Liver (tissue), 9 donors: ENCODE measurements around the gene ELAVL1. TPM values are rescaled to one million over a fixed set of nuclear protein-coding genes. Genes with fewer than 3 reads are reported as not detected.

Source experiments
- DNase-seq: peaks from one replicate; pipeline ENCODE4 v3.0.0-alpha.2; 2017; ENCODE audit warnings: low spot score
- H3K27ac ChIP-seq, 2 donors: one replicate each; pipeline ENCODE4 v1.7.0; 2013; ENCODE audit warnings: inconsistent platforms in 2 of 2, low read length in 2 of 2, control low read depth in 1 of 2, low read depth in 1 of 2, mild to moderate bottlenecking in 1 of 2
- H3K27me3 ChIP-seq, 4 donors: one replicate each; pipeline versions ENCODE4 v1.6.1 to v1.7.0; 2013; ENCODE audit warnings: low read length in 3 of 4, inconsistent platforms in 1 of 4, mild to moderate bottlenecking in 1 of 4, moderate library complexity in 1 of 4; ENCODE audit not compliant: control insufficient read depth in 4 of 4, insufficient read depth in 4 of 4
- H3K36me3 ChIP-seq, 4 donors: one replicate each; pipeline versions ENCODE4 v1.6.1 to v1.7.0; 2013; ENCODE audit warnings: low read length in 3 of 4, mild to moderate bottlenecking in 3 of 4, low read depth in 1 of 4, moderate library complexity in 1 of 4; ENCODE audit not compliant: control insufficient read depth in 4 of 4, insufficient read depth in 3 of 4
- H3K4me1 ChIP-seq, 4 donors: one replicate each; pipeline versions ENCODE4 v1.6.1 to v1.7.0; 2013; ENCODE audit warnings: low read length in 3 of 4, mild to moderate bottlenecking in 3 of 4, moderate library complexity in 1 of 4; ENCODE audit not compliant: control insufficient read depth in 4 of 4, insufficient read depth in 4 of 4
- H3K4me3 ChIP-seq, 3 donors: one replicate each; pipeline versions ENCODE4 v1.6.1 to v1.7.0; 2013; ENCODE audit warnings: low read length in 3 of 3, control low read depth in 1 of 3, low read depth in 1 of 3, mild to moderate bottlenecking in 1 of 3
- H3K9ac ChIP-seq, 2 donors: one replicate each; pipeline ENCODE4 v1.7.0; 2013; ENCODE audit warnings: low read length in 2 of 2, mild to moderate bottlenecking in 2 of 2, moderate library complexity in 2 of 2, control low read depth in 1 of 2, low read depth in 1 of 2
- H3K9me3 ChIP-seq, 4 donors: one replicate each; pipeline versions ENCODE4 v1.6.1 to v1.7.0; 2013; ENCODE audit warnings: low read length in 3 of 4; ENCODE audit not compliant: control insufficient read depth in 4 of 4
- CTCF ChIP-seq: fragments of 150-350 bp; IDR thresholded peaks from 2 replicates; pipeline ENCODE4 v1.5.1; 2017; ENCODE audit warnings: improper control_type of control experiment, low read depth, low read length; ENCODE audit not compliant: missing input control
- EGR1 ChIP-seq, 2 donors: IDR thresholded peaks; 2 replicates each; pipeline ENCODE4 v1.6.1; 2016 to 2018; ENCODE audit warnings: antibody characterized with exemption in 2 of 2, low read depth in 2 of 2
- FOXA2 ChIP-seq: IDR thresholded peaks from 2 replicates; pipeline ENCODE4 v1.6.1; 2016; ENCODE audit warnings: antibody characterized with exemption
- GABPA ChIP-seq, 2 donors: IDR thresholded peaks in 1 of 2; conservative IDR thresholded peaks in 1 of 2; 2 replicates each; pipeline ENCODE4 v1.6.1; 2016; ENCODE audit warnings: antibody characterized with exemption in 2 of 2, mild to moderate bottlenecking in 1 of 2, moderate library complexity in 1 of 2
- HNF4A ChIP-seq, 2 donors: conservative IDR thresholded peaks; 2 replicates each; pipeline ENCODE4 v1.6.1; 2016; ENCODE audit warnings: antibody characterized with exemption in 2 of 2, mild to moderate bottlenecking in 2 of 2
- HNF4G ChIP-seq: IDR thresholded peaks from 2 replicates; pipeline ENCODE4 v1.6.1; 2016; ENCODE audit warnings: antibody characterized with exemption
- JUND ChIP-seq, 2 donors: IDR thresholded peaks; 2 replicates each; pipeline ENCODE4 v1.6.1; 2016; ENCODE audit warnings: antibody characterized with exemption in 2 of 2
- NR2F2 ChIP-seq: IDR thresholded peaks from 2 replicates; pipeline ENCODE4 v1.6.1; 2016; ENCODE audit warnings: antibody characterized with exemption
- RAD21 ChIP-seq, 2 donors: IDR thresholded peaks; 2 replicates each; pipeline ENCODE4 v1.6.1; 2016; ENCODE audit warnings: antibody characterized with exemption in 2 of 2, mild to moderate bottlenecking in 2 of 2
- RXRA ChIP-seq, 2 donors: IDR thresholded peaks; 2 replicates each; pipeline ENCODE4 v1.6.1; 2017 to 2018; ENCODE audit warnings: antibody characterized with exemption in 2 of 2, mild to moderate bottlenecking in 1 of 2
- YY1 ChIP-seq: IDR thresholded peaks from 2 replicates; pipeline ENCODE4 v1.6.1; 2016; ENCODE audit warnings: antibody characterized with exemption, mild to moderate bottlenecking
- WGBS: extraction: QIAGEN DNeasy Blood & Tissue Kit; methylation state at CpG from one replicate; pipeline ENCODE4 v1.1.7; 2013; 5-methylcytosine and 5-hydroxymethylcytosine counted together
- polyA plus RNA-seq, 2 donors: library from polyadenylated mRNA; stranded (reverse) in 1 of 2; unstranded in 1 of 2; fragments of 200-250 nt in 1 of 2; fragments of >200 nt in 1 of 2; fragmentation: Nextera tagmentation in 1 of 2; extraction: Ambion mirVana in 1 of 2; gene quantifications; one replicate each; pipeline versions ENCODE4 v1.2.1 to v1.2.3, GENCODE V29; 2013 to 2015
- total RNA-seq, 2 donors: library from RNA; depleted of rRNA; stranded (reverse); fragments of >200 nt; gene quantifications; one replicate each; pipeline ENCODE4 v1.2.3, GENCODE V29; 2014
- TF ChIP-seq, protein P1 (sequence below): IDR thresholded peaks from 2 replicates; pipeline ENCODE4 v1.6.1; 2016; ENCODE audit warnings: antibody characterized with exemption
- TF ChIP-seq, protein P2 (sequence below): IDR thresholded peaks from 2 replicates; pipeline ENCODE4 v1.6.1; 2016; ENCODE audit warnings: antibody characterized with exemption
- TF ChIP-seq, protein P3 (sequence below): IDR thresholded peaks from 2 replicates; pipeline ENCODE4 v1.6.1; 2016; ENCODE audit warnings: antibody characterized with exemption, mild to moderate bottlenecking
- donor health status: healthy.
- donor health status: healthy.
- donor health status: healthy.
- donor health status: healthy.
- donor health status: healthy.

Gene ELAVL1
- total and polyA plus RNA-seq, 4 donors: 14.4 to 33.7 (median 19.1) TPM

DNA sequence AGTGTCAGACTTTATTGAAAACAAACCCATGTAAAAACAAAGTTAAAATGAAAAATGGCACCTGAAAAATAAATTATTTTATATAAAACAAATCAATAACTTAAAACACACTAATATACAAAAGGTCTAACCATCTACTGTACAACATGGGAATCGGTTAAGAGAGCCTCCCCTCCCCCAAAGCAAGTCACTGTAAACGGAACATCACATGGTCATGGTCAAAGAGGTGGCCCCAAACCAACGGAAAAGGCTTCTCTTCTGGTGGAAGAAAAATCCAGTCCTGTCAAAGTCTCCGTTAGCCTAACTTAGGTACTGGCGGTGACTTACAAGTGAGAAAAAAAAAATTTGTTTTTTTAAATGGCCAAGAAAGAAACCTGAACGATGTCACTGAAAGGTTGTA lies 46.2 kb downstream of the ELAVL1 start:
- no peaks in the 10 kb centered on the region for H3K27me3 ChIP-seq
- H3K4me3 ChIP-seq: no peak overlapping the region
- no peaks in the 10 kb centered on the region for H3K9me3 ChIP-seq
- peaks cover 3 to 13% (median 7%) of the 10 kb centered on the region in 4 donors for H3K36me3 ChIP-seq
- no peak for DNase-seq
- peaks cover 3 to 25% (median 18%) of the 10 kb centered on the region in 4 donors for H3K4me1 ChIP-seq
- H3K27ac ChIP-seq: no peak overlapping the region
- no peak overlapping the region for H3K9ac ChIP-seq
- TF ChIP-seq RAD21 (IDR thresholded peaks at IDR 0.05) (no peak), RXRA (IDR thresholded peaks at IDR 0.05) (no peak), NR2F2 (no peak), EGR1 (IDR thresholded peaks at IDR 0.05; ENCODE audit: low read depth in 2 of 2) (no peak)
- TF ChIP-seq, protein P1, sequence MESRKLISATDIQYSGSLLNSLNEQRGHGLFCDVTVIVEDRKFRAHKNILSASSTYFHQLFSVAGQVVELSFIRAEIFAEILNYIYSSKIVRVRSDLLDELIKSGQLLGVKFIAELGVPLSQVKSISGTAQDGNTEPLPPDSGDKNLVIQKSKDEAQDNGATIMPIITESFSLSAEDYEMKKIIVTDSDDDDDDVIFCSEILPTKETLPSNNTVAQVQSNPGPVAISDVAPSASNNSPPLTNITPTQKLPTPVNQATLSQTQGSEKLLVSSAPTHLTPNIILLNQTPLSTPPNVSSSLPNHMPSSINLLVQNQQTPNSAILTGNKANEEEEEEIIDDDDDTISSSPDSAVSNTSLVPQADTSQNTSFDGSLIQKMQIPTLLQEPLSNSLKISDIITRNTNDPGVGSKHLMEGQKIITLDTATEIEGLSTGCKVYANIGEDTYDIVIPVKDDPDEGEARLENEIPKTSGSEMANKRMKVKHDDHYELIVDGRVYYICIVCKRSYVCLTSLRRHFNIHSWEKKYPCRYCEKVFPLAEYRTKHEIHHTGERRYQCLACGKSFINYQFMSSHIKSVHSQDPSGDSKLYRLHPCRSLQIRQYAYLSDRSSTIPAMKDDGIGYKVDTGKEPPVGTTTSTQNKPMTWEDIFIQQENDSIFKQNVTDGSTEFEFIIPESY: no peak
- TF ChIP-seq, protein P2, sequence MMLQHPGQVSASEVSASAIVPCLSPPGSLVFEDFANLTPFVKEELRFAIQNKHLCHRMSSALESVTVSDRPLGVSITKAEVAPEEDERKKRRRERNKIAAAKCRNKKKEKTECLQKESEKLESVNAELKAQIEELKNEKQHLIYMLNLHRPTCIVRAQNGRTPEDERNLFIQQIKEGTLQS: no peak
- WGBS: 75% methylated on average over 6 of the region's 6 CpGs

DNA sequence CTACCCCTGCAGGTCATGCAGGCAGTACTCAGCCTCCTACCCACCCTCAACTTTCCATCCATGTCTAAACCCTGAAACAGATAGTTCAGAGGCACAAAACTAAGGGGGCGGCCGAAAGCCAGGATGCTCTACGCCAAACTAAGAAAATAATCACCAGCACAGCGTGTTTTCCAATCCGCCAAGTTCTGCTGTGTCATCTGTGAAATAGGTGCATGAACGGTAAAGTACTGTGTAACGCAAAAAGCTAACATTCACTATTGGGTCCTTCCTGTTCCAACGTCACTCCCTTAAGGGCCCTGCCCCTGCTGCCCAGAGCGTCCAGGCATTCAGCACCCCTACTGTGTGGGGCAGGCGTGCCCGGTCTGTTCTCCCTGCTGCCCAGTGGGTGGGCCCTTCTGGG lies 49.7 kb downstream of the ELAVL1 start:
- 89% methylated on average over 11 of the region's 11 CpGs for WGBS
- H3K27me3 ChIP-seq: no peaks in the 10 kb centered on the region

More for the DNA sequence above, 49.7 kb downstream of the ELAVL1 start:
- TF ChIP-seq HNF4G (no peak), RAD21 (IDR thresholded peaks at IDR 0.05) (no peak), YY1 (no peak), CTCF (no peak), HNF4A (conservative IDR thresholded peaks at IDR 0.05) (no peak), JUND (IDR thresholded peaks at IDR 0.05) (no peak), GABPA (IDR thresholded peaks at IDR 0.05 in 1 of 2, conservative IDR thresholded peaks at IDR 0.05 in 1 of 2) (no peak), FOXA2 (no peak)
- TF ChIP-seq, protein P3, sequence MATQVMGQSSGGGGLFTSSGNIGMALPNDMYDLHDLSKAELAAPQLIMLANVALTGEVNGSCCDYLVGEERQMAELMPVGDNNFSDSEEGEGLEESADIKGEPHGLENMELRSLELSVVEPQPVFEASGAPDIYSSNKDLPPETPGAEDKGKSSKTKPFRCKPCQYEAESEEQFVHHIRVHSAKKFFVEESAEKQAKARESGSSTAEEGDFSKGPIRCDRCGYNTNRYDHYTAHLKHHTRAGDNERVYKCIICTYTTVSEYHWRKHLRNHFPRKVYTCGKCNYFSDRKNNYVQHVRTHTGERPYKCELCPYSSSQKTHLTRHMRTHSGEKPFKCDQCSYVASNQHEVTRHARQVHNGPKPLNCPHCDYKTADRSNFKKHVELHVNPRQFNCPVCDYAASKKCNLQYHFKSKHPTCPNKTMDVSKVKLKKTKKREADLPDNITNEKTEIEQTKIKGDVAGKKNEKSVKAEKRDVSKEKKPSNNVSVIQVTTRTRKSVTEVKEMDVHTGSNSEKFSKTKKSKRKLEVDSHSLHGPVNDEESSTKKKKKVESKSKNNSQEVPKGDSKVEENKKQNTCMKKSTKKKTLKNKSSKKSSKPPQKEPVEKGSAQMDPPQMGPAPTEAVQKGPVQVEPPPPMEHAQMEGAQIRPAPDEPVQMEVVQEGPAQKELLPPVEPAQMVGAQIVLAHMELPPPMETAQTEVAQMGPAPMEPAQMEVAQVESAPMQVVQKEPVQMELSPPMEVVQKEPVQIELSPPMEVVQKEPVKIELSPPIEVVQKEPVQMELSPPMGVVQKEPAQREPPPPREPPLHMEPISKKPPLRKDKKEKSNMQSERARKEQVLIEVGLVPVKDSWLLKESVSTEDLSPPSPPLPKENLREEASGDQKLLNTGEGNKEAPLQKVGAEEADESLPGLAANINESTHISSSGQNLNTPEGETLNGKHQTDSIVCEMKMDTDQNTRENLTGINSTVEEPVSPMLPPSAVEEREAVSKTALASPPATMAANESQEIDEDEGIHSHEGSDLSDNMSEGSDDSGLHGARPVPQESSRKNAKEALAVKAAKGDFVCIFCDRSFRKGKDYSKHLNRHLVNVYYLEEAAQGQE: no peak
- TF ChIP-seq, protein P2: no peak
- TF ChIP-seq, protein P1: no peak
- peaks cover 0 to 9% (median 3%) of the 10 kb centered on the region in 4 donors for H3K36me3 ChIP-seq
- H3K9me3 ChIP-seq: no peaks in the 10 kb centered on the region
- no peak overlapping the region for H3K27ac ChIP-seq
- H3K4me1 ChIP-seq: peaks cover 0 to 8% (median 6%) of the 10 kb centered on the region in 4 donors
- no peak for DNase-seq
- H3K4me3 ChIP-seq: no peak overlapping the region
- no peak overlapping the region for H3K9ac ChIP-seq
